NT2/D1 (cell line): ENCODE data around the gene CNIH2.

ENCODE experiments used
- DNase-seq: peaks from one replicate; pipeline ENCODE4 v3.0.0-alpha.2; 2011; ENCODE audit warnings: low read depth, low spot score
- H3K27me3 ChIP-seq: 2 replicates; pipeline ENCODE4 v1.6.0; 2011; ENCODE audit warnings: mild to moderate bottlenecking; ENCODE audit not compliant: insufficient read length, insufficient read depth
- H3K36me3 ChIP-seq: 2 replicates; pipeline ENCODE4 v1.6.1; 2011; ENCODE audit warnings: mild to moderate bottlenecking, low read length, mixed read lengths; ENCODE audit not compliant: insufficient read depth, insufficient read length
- H3K4me1 ChIP-seq: 2 replicates; pipeline ENCODE4 v1.5.1; 2011; ENCODE audit not compliant: insufficient read depth, insufficient read length
- H3K4me3 ChIP-seq: 2 replicates; pipeline ENCODE4 v1.5.1; 2011; ENCODE audit warnings: low read depth; ENCODE audit not compliant: insufficient read length
- H3K9ac ChIP-seq: 2 replicates; pipeline ENCODE4 v1.6.0; 2011; ENCODE audit warnings: low read depth; ENCODE audit not compliant: insufficient read length
- H3K9me3 ChIP-seq: 2 replicates; pipeline ENCODE4 v1.5.1; 2011; ENCODE audit warnings: mild to moderate bottlenecking, low read length; ENCODE audit not compliant: insufficient read depth
- SUZ12 ChIP-seq: IDR thresholded peaks from 2 replicates; pipeline ENCODE4 v1.6.1; 2011; ENCODE audit not compliant: insufficient read length, insufficient read depth; ENCODE audit errors: extremely low read depth
- YY1 ChIP-seq: IDR thresholded peaks from 2 replicates; pipeline ENCODE4 v1.6.1; 2011; ENCODE audit not compliant: insufficient read length, insufficient read depth
- ZNF274 ChIP-seq: IDR thresholded peaks from 2 replicates; pipeline ENCODE4 v1.6.1; 2011; ENCODE audit warnings: mild to moderate bottlenecking, low read depth, low read length

CNIH2 gene

GRCh38 chr11:66332371-66333219, 54.6 kb downstream of the CNIH2 start:
- Histone ChIP-seq H3K4me1 (peaks cover 12% of the 10 kb centered on the region), H3K36me3 (peaks cover 54% of the 10 kb centered on the region), H3K9me3 (no peaks in the 10 kb centered on the region), H3K4me3 (no peak overlapping the region), H3K27me3 (no peaks in the 10 kb centered on the region), H3K9ac (no peak overlapping the region)
- no peak for TF ChIP-seq ZNF274
- TF ChIP-seq SUZ12 = no peak
- no peak for TF ChIP-seq YY1
- DNase-seq = no peak

- peaks cover 61% of the 10 kb centered on the region for H3K36me3 ChIP-seq
- DNase-seq = no peak
- H3K9ac ChIP-seq = no peak overlapping the region
- H3K4me3 ChIP-seq = no peak overlapping the region
- no peaks in the 10 kb centered on the region for H3K9me3 ChIP-seq
- no peaks in the 10 kb centered on the region for H3K27me3 ChIP-seq
- TF ChIP-seq YY1 = no peak
- TF ChIP-seq SUZ12 = no peak
- TF ChIP-seq ZNF274 = no peak
- peaks cover 8% of the 10 kb centered on the region for H3K4me1 ChIP-seq
Observed at GRCh38 chr11:66333220-66333877, 55.4 kb downstream of the CNIH2 start.
